HG03354 (cell line): ENCODE measurements around the gene SFRP4.
"Not testable (repeated sequence)": the region's sequence is repeated elsewhere in the genome, so short reads cannot be mapped to it uniquely, and the experiment has no call there.

Experiments
- ATAC-seq: cut with Tn5 transposase; IDR thresholded peaks from one replicate; pipeline ENCODE4 v1.9.1; 2021; ENCODE audit warnings: mild to moderate bottlenecking; ENCODE audit not compliant: unreplicated experiment, poor library complexity, severe bottlenecking

The SFRP4 gene

DNA sequence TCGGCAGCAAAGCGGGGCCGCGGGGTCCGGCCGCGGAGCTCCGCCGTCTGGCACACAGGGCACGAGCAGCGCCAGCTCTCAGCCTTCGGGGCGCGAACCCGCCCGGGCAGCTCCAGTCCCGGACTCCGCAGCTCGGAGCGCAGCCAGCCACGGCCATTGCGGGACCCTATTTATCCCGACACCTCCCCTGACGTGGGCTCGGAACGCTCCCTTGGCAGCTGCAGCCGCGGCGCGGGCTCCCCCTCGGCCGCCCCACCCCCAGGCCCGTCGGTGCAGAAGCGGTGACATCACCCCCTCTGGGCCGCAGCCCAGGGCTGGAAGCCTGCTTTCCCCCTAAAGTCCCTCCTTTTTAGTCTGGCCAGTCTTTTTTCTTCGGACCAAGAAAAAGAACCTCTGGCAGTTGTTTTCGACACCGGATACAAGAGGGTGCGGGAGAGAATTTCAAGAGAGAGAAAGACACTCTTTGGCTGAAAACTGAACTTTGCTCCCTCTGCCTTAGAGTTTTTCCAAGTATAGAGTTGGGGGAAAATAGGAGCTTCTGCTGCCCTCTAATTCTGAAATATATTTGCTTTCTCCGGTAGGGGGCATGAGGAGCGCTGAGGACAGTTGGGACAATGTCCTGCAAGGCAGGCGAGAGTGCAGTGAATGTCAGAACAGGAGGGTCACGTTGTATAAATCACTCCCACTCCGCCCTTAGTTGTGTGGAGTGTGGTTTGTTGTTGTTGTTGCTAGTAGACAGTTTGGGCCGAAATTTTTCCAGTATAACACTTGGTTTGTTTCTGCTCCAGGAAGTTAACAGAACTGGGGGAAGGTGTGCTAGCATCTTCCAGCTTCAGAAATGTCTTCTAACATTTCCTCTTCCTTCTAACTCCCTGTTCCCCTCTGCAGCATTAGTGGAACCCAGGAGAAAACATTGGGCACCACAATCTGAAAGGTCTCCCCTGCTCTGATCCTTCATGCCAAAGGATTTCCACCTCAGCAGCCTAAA, at the start of gene SFRP4:
Gene SFRP4, minus strand, starts transcription at position 145 of the 988 bp plus-strand sequence. CDS start 280 bp downstream, outside the sequence.
- peak; percentile 33 for ATAC-seq

DNA sequence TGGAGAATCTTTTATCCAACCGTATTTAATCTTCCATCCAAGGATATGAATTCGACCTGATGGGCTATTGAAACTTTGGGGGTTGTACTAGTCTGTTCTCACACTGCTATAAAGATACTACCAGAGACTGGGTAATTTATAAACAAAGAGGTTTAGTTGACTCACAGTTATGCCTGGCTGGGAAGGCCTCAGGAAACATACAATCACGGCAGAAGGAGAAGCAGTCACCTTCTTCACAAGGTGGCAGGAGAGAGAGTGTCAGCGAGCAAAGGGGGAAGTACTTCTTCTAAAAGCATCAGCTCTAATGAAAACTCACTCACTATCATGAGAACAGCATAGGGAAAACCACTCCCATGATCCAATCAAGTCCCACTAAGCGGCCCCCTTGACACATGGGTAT, 47.6 kb upstream of the SFRP4 start:
- ATAC-seq = no peak

DNA sequence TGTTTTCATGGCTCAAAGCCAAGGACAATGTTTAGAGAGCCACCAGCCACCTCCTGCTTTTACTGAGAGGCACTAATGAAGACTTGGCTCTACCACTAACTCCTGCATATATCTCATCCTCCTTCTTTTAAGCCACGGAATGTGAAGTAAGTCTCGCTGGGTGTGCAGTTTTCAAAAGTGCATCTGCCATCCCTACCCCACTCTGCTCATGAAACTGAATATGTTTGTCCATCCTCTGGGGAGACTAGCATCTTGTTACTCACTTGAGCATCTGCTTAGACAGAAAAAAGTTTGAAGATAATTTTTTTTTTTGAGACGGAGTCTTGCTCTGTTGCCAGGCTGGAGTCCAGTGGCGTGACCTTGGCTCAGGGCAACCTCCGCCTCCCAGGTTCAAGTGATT, 44.6 kb upstream of the SFRP4 start:
- no peak for ATAC-seq

DNA sequence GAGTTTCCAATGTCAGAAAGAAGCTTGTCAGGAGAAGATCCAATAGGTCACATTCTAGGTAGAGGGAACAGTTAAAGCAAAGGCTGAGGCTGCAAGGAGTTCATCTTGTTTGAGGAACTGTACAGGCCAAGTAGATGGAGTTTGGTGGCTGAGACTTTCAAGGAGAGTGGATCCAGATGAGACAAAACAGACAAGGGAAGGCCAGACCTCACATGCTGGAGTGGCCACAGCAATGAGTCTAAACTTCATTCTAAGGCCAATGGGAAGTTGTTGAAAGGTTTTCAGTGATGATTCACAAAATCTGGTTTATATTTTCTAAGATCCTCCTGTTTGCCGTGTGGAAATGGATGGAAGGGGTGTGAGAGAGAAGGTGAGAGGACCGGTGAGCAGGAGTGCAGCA, 43.9 kb upstream of the SFRP4 start:
- ATAC-seq = no peak

DNA sequence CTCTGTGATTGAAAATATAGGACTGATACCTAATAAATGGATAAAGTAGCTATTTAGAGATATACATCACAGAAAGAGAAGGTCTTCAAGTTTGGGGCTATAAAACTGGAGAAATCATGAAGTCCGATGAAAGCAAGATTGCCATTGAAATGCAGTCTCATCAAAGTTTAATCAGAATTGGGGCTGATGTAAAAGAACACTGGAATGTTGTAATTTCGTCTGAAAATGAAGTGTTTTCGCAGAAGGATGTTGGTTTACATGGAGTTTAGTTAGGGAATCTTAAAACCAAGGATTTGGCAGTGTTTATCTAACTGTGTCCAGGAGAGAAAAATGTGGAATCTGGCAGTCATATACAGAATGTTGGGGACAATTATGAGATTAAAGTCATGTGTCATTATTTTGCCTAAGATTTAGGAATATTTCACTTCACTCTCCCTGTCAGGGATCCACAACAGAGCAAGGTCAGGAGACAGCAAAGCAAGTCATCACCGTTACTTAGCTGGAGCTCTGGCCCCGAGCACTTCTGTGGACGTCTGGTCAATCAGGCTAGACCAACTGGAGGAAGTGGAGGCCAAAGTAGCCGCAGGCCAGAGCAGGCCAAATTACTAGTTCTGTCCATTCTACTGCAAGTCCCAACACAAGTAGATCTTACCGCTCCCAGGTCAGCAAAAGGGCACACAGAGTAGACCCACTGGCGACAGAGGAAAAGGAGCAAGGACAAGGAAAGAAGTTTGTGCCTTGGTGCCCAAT, 40.8 kb upstream of the SFRP4 start:
- no peak for ATAC-seq

DNA sequence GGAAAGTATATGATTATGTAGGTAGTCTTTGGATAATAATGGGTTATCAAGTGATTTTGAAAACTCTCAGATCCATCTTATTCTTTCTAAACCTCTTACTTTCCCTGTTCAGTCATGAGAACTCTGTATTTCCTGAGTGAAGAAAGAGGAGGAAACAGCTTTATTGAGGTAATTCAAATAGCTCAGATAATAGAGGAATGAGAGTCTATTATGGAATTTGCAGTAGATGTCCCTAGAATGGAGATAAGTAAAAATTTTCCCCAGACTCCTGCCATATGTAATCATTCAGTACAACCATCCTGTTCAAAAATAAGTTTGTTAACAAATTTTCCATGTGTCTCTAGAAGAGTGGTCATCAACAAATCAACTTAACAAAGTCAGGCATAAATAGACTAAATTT, 40.2 kb upstream of the SFRP4 start:
- no peak for ATAC-seq

DNA sequence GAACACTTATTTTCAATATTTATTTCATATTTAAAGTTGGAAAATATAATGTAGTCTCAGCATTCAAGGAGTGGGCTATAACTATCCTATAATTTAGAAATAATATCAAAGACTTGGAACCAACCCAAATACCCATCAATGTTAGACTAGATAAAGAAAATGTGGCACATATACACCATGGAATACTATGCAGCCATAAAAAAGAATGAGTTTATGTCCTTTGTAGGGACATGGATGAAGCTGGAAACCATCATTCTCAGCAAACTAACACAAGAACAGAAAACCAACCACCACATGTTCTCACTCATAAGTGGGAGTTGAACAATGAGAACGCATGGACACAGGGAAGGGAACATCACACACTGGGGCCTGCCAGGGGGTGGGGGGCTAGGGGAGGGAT, 37.6 kb upstream of the SFRP4 start:
- not testable (repeated sequence) for ATAC-seq

DNA sequence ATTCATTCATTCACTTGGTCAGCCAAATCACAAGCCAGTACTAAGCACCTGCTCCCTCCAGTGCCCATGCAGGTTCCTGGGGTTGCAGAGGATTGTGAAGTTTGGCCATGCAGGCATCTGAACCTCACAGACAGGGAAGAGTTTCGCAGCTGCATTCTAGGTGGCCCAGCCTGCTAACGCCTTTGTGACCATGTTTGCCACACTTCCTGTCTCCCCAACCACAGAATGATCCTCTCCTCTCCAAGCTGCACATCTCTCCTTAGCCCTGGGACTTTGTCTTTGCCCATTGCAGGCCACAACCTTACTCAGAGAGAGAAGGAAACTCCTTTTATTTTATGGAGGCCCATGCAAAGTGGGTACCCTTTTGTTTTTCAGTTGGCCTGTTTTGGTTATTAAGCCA, 35.6 kb upstream of the SFRP4 start:
- ATAC-seq = no peak

DNA sequence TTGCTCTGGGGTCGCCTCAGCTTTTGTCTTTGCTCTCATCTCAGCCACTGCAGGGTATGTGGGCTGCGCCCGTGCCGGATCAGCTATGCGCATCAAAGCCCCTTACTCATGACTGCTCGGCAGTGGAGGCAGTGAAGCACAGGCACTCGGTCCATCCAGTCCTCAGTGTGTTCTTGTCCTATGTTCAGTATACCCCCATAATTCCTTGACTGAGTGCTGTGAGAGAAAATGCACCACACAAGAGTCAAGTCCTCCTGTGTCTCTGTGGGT, 31.3 kb upstream of the SFRP4 start:
- ATAC-seq = no peak

DNA sequence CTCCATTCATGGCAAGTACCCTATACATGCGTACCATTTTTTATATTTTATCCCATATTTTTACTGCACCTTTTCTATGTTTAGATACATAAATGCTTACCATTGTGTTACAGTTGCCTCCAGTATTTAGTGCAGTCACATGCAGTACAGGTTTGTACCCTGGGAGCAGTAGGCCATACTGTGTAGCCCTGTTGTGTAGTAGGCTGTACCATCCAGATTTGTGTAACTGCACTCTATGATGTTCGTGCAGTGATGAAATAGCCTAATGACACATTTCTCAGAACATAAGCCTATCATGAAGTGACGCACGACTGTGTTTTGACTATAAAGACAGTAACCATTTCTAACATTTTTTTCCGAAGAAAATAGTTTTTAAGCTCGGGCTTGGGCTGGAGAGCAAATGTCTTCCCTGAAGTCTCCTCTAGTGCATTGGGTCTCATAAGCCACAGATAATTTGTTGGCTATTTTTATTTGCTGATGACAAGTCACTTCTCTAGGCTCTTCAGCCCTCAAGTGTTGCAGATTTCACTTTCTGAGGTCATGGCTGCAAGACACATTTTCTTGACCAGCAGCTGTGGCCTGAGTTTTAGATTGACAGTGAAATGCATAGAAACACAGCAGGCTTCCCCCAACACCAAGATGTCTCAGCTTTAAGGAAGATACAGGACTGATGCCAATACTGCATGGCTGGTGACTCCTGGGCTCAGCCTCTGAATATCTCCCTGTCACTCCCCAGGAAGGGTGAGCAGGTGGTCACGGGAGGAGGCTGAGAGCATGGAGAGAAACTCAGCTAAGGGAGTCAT, 30.7 kb upstream of the SFRP4 start:
- no peak for ATAC-seq

DNA sequence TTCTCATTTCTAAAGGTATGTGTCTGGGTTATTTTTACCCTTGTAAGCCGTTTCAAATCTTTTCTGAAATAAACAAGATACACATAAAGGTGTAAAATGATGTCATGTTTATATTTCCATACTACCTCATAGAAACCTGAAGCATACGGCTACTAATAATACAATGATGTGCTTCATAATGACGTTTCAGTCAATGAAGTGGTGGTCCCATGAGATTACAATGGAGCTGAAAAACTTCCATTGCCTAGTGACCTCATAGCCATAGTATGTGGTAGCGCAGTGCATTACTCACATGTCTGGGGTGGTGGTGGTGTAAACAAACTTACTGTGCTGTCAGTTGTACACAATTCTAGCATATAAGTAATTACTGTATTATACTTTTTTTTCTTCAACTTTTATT, 28.7 kb upstream of the SFRP4 start:
- no peak for ATAC-seq

DNA sequence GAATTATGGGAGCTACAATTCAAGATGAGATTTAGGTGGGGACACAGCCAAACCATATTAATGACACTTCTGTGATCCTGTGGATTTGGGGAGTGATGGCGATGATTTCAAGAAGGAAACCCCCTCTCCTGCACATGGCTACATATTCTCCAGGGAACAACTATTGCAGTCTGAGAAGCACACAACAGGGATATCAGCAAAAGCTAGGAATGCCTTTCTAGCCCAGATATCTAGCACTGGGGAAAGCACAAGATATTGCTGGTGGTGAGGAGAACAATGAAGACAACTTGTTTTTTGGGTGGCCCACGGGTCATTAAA, 28.1 kb upstream of the SFRP4 start:
- peak; percentile 10 for ATAC-seq

DNA sequence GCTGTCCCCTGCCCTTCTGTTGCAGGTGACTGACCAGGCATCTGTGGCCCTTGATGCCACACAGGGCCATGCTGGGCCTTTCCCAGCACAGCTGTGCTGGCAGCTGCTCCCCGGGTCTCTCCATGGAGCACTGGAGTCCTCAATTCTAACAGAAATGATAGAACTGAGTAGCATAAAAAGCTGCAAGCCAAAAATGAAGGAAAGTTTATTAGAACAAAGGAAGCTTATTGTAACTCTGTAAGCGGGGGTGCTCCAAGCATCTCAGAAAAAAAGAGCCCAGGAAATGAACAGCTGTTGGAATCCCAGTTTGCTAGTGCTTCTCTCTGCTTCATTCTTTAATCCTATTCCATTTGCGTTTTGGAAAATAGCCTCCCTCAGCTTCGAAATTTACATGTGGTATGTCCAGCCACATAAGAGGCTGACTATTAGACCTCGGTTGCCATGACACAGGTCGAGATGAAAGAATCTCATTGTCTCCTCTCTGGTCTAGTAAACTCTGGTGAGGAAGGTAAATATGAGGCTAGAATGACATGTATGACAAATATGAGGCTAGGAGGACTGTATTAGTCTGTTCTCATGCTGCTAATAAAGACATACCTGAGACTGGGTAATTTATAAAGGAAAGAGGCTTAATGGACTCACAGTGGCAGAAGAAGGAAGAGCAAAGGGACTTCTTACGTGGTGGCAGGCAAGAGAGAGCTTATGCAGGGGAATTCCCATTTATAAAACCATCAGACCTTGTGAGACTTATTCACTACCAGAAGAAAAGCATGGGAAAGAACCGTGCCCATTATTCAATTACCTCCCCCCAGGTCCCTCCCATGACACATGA, 27.5 kb upstream of the SFRP4 start:
- peak; percentile 72 for ATAC-seq

DNA sequence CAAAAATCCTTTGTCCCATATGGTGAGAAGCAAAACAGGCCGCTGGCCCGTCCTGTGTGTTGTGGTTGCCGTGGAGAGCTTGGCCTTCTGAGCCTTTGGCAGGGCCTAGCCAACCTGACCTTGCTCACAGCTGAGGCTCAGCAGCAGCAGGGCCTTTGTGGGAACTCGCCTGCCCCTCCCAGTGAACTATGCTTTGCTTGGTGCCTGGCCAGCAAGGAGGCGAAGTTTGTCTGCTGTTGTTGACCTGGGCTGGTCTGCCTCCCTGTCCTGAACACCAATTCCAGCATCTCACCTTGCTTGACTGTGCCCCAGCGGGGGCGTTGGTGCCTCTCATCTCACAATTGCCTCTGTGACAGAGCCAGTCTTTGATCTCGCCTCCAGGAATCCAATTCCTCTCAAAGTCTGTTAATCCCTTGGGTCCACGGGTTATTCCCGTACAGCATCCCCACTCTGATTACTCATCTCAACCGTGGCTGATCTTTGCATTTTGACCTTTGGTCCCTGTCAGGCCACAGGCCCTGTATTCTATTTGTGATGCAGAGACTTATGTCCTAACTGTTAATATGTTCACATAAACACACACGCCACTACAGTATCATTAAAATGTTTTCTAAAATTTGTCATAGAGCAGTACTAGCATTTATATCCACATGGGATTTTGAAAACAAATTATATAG, 26.5 kb upstream of the SFRP4 start:
- ATAC-seq = no peak

DNA sequence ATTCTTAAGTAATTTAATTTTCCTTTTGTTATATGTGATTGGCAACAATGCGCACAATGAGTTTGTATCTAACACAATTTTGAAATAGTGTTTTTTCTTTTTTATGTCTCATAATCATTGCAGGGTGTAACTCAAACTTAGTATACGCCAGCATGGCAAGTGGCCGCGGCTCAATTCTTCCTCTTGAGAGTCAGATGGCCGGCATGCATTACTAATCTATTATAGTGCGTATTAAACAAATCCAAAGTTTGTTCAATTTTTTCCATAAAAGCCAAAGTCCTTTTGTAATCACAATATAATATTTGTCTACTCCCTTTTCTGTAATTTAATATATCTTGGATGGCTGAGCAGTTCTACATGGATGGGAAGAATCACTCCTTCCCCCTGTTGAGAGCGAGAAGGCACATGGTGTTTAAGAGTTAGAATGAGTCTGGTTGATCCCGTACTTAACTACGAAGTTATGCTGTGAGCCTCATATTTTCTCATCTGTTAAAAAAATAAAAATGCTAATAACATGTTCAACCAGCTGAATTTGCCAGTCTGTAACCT, 16.5 kb upstream of the SFRP4 start:
- no peak for ATAC-seq

DNA sequence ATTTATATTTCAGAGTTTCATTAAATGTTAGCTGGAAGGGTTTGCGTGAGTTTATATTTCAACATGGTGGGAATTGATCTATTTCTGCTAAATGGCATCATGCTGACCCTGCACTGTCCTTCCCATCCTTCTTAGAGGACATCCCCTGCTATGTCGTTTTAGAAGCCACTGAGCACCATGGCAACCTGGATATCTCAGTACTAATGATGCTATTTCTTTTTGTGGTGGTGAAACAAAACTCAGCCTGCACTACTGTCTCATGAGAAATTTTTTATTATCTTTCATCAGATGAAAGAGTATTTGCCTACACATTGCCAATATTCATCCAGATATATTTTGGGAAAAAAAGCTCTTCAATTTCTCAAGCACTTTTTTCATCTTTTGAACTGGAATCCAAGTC, 15.9 kb upstream of the SFRP4 start:
- no peak for ATAC-seq

DNA sequence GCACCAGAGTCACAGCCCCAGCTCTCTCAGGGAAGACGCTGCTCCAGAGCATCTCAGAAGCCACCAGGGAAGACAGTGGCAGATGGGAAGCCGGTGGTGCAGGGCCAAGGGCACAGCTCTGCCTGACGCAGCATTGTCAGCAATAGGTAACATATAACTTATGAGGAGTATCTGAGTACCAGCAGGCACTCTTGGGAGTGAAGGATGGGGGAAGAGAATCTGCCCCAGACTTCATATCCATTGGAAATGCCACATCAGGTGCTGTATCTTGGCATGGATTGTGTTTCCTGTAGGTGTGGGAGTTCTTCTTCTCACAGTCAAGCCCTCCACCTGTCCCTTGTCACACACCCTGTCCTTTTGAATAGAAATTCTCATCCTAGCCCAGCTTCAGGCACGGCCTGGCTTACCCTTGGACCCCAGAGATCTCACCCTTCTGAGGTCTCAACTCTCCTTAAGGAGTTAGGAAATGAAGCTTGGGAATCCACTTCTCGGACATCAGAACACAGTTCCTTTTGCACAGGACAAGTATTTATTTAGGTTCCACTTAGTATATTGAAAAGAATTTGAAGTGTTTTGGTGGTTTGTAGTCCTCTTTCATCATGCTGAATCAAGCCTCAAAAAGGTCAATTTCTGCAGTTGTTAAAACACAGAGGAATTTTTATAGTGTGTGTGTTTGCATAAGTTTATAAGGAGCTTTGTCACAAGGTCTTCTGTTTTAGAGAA, 13.8 kb upstream of the SFRP4 start:
- ATAC-seq = no peak

DNA sequence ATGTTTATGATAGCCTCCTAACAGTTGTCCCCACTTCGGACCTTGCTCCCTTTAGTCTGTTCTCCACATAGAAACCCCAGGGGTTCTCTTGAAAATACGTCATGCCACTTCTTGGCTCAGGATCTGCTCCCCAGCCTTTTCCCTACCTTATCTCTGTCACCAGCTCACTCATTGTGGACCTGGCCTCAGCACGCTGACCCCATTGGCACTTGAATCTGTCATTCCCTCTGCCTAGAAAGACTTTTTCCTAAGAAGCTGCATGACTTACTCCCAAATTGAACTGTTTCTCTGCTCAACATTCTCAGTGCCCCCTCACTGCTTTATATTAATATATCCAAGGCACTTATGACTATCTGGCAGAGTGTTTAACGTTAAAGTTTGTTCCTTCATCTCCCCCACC, 12.3 kb upstream of the SFRP4 start:
- ATAC-seq = no peak
